ENCODE measurements around the gene NAT10. TPM values are rescaled to one million over a fixed set of nuclear protein-coding genes. Genes with fewer than 3 reads are reported as not detected.
A peak's percentile ranks its signal among the peaks of the same experiment; 100 is the strongest.
"Not testable (repeated sequence)": the region's sequence is repeated elsewhere in the genome, so short reads cannot be mapped to it uniquely, and the experiment has no call there.

The NAT10 gene
- total RNA-seq, 4 donors from 2014 or later = 17.6 to 35.9 (median 32.6) TPM

GRCh38 chr11:34065505-34066203, 39.8 kb upstream of the NAT10 start:
- no peak overlapping the region for H3K27ac ChIP-seq

GRCh38 chr11:34066766-34067165, 38.7 kb upstream of the NAT10 start:
- DNase-seq; H3K9me3 ChIP-seq; H3K27me3 ChIP-seq; H3K27ac ChIP-seq; intact Hi-C loops (cut with DNase I); H3K4me3 ChIP-seq: not testable (repeated sequence)
- Histone ChIP-seq H3K36me3 (peaks cover 0 to 36% (median 0%) of the 10 kb centered on the region in 3 donors), H3K4me1 (peaks cover 0 to 81% (median 16%) of the 10 kb centered on the region in 3 donors)
- 69 to 74% methylated on average over 7 to 8 of the region's 8 CpGs for WGBS, 2 donors

More at GRCh38 chr11:34065505-34066203, 39.8 kb upstream of the NAT10 start:
- H3K36me3 ChIP-seq = peaks cover 0 to 43% (median 0%) of the 10 kb centered on the region in 3 donors
- H3K9me3 ChIP-seq = no peaks in the 10 kb centered on the region
- no peak for DNase-seq
- TF ChIP-seq POLR2A (IDR thresholded peaks at IDR 0.05) (no peak), CTCF (IDR thresholded peaks at IDR 0.05) (peak in 2 of 6 experiments; percentile 7 to 26)
- peaks cover 0 to 80% (median 16%) of the 10 kb centered on the region in 3 donors for H3K4me1 ChIP-seq
- no peak overlapping the region for H3K4me3 ChIP-seq
- no peaks in the 10 kb centered on the region for H3K27me3 ChIP-seq
- WGBS, 2 donors = 83 to 93% methylated on average over 6 of the region's 6 CpGs
- intact Hi-C loops (cut with DNase I) = no loop called here

GRCh38 chr11:34067383-34068065, 37.9 kb upstream of the NAT10 start:
- Histone ChIP-seq H3K4me3 (no peak overlapping the region), H3K9me3 (no peaks in the 10 kb centered on the region), H3K27me3 (no peaks in the 10 kb centered on the region), H3K27ac (no peak overlapping the region), H3K4me1 (peaks cover 0 to 81% (median 16%) of the 10 kb centered on the region in 3 donors), H3K36me3 (peaks cover 0 to 41% (median 0%) of the 10 kb centered on the region in 3 donors)
- no peak for TF ChIP-seq CTCF (IDR thresholded peaks at IDR 0.05)
- no peak for TF ChIP-seq POLR2A (IDR thresholded peaks at IDR 0.05)
- intact Hi-C loops (cut with DNase I) = no loop called here
- DNase-seq = no peak
- WGBS, 2 donors = 58 to 78% methylated on average over 7 of the region's 7 CpGs

GRCh38 chr11:34068111-34068510, 37.3 kb upstream of the NAT10 start:
- intact Hi-C loops (cut with DNase I) = no loop called here

GRCh38 chr11:34071306-34071705, 34.1 kb upstream of the NAT10 start:
- 65 to 70% methylated on average over 8 of the region's 8 CpGs for WGBS, 2 donors
- H3K4me1 ChIP-seq = peaks cover 0 to 67% (median 13%) of the 10 kb centered on the region in 3 donors
- H3K27ac ChIP-seq = not testable (repeated sequence)

More at GRCh38 chr11:34068111-34068510, 37.3 kb upstream of the NAT10 start:
- no peaks in the 10 kb centered on the region for H3K27me3 ChIP-seq
- peaks cover 0 to 77% (median 13%) of the 10 kb centered on the region in 3 donors for H3K4me1 ChIP-seq
- no peaks in the 10 kb centered on the region for H3K9me3 ChIP-seq
- no peak overlapping the region for H3K4me3 ChIP-seq
- peaks cover 0 to 45% (median 0%) of the 10 kb centered on the region in 3 donors for H3K36me3 ChIP-seq
- no peak for TF ChIP-seq CTCF (IDR thresholded peaks at IDR 0.05)
- TF ChIP-seq POLR2A (IDR thresholded peaks at IDR 0.05) = no peak
- no peak overlapping the region for H3K27ac ChIP-seq
- WGBS, 2 donors = 61 to 72% methylated on average over 2 of the region's 2 CpGs
- DNase-seq = no peak

GRCh38 chr11:34072041-34072440, 33.4 kb upstream of the NAT10 start:
- TF ChIP-seq CTCF (IDR thresholded peaks at IDR 0.05) (no peak), POLR2A (IDR thresholded peaks at IDR 0.05) (no peak)
- WGBS, 2 donors = 80 to 86% methylated on average over 3 of the region's 3 CpGs
- H3K36me3 ChIP-seq = peaks cover 0 to 60% (median 10%) of the 10 kb centered on the region in 3 donors
- no peak overlapping the region for H3K4me3 ChIP-seq
- H3K27ac ChIP-seq = no peak overlapping the region
- H3K9me3 ChIP-seq = no peaks in the 10 kb centered on the region
- no peak for DNase-seq
- peaks cover 0 to 60% (median 13%) of the 10 kb centered on the region in 3 donors for H3K4me1 ChIP-seq
- intact Hi-C loops (cut with DNase I) = no loop called here
- no peaks in the 10 kb centered on the region for H3K27me3 ChIP-seq

More at GRCh38 chr11:34071306-34071705, 34.1 kb upstream of the NAT10 start:
- H3K27me3 ChIP-seq; DNase-seq; H3K9me3 ChIP-seq; H3K4me3 ChIP-seq; intact Hi-C loops (cut with DNase I): not testable (repeated sequence)
- H3K36me3 ChIP-seq = peaks cover 0 to 53% (median 2%) of the 10 kb centered on the region in 3 donors
